Right lobe of liver (tissue), 6 donors: Measurements from ENCODE around the gene TCF4. TPM values are rescaled to one million over a fixed set of nuclear protein-coding genes. Genes with fewer than 3 reads are reported as not detected.

Experiments used
- ATAC-seq, 4 donors: fragments of 200-7000 bp; cut with Tn5 transposase; one replicate each; pipeline ENCODE4 v1.9.1; 2020; ENCODE audit warnings: mild to moderate bottlenecking in 4 of 4, moderate library complexity in 4 of 4
- DNase-seq, 3 donors: peaks; one replicate each; pipeline ENCODE4 v3.0.0-alpha.2; 2020
- H3K27ac ChIP-seq, 3 donors: fragments of 200-600 bp; one replicate each; pipeline ENCODE4 v1.8.0; 2022
- H3K27me3 ChIP-seq, 2 donors: fragments of 200-600 bp; one replicate each; pipeline ENCODE4 v1.8.0; 2022
- H3K36me3 ChIP-seq, 4 donors: fragments of 200-600 bp; sonication (generic) in 1 of 4; one replicate each; pipeline versions ENCODE4 v1.5.1 to v1.8.0; 2017 to 2022; ENCODE audit warnings: control low read depth in 1 of 4
- H3K4me1 ChIP-seq, 4 donors: fragments of 200-600 bp; sonication (generic) in 1 of 4; one replicate each; pipeline versions ENCODE4 v1.5.1 to v1.8.0; 2017 to 2022; ENCODE audit warnings: control low read depth in 1 of 4
- H3K4me3 ChIP-seq, 3 donors: fragments of 200-600 bp; one replicate each; pipeline ENCODE4 v1.8.0; 2022
- H3K9me3 ChIP-seq, 4 donors: fragments of 200-600 bp; sonication (generic) in 1 of 4; one replicate each; pipeline versions ENCODE4 v1.5.1 to v1.8.0; 2017 to 2022; ENCODE audit warnings: control low read depth in 1 of 4
- CTCF ChIP-seq, 4 donors: fragments of 200-600 bp in 3 of 4; fragments of 450-650 bp in 1 of 4; IDR thresholded peaks; one replicate each; pipeline versions ENCODE4 v1.5.1 to v1.8.0; 2016 to 2022; ENCODE audit warnings: antibody characterized with exemption in 4 of 4, mild to moderate bottlenecking in 2 of 4
- POLR2A ChIP-seq: fragments of 450-650 bp; IDR thresholded peaks from one replicate; pipeline ENCODE4 v1.6.1; 2017; ENCODE audit warnings: antibody characterized with exemption, mild to moderate bottlenecking
- WGBS: methylation state at CpG from one replicate; pipeline ENCODE4 v1.1.6; 2018; ENCODE audit warnings: low coverage, low lambda C conversion rate; ENCODE audit not compliant: insufficient coverage; ENCODE audit errors: missing lambda C conversion rate; 5-methylcytosine and 5-hydroxymethylcytosine counted together
- intact Hi-C, 2 donors: fragments of 100-400 bp; cut with DNase I; formaldehyde crosslinking; loops; one replicate each; pipeline versions ENCODE4 v1.11.2 to v1.14.1; 2022
- total RNA-seq, 6 experiments: library from RNA; depleted of rRNA in 2 of 6; stranded (reverse); fragments of >200 nt in 2 of 6; fragmentation: NEBNext Ultra II Directional in 3 of 6; extraction: Animal tissue kit (Norgen Biotek cat#: 25700) in 3 of 6; gene quantifications; one replicate each; pipeline versions ENCODE4 v1.1.0 to v1.2.4, GENCODE V29; 2016 to 2023
- donor health status: DM: no; HTN: yes; CAD: no.
- donor health status: DM: no; HTN: no; CAD: no.
- donor health status: DM: no; HTN: no; CAD: no.
- donor health status: DM: no; HTN: yes; CAD: no.
- donor health status: DM: no; HTN: yes; CAD: no.

Gene TCF4
- total RNA-seq, 6 experiments from 2014 or later: 8.1 to 19.5 (median 10.4) TPM

GRCh38 chr18:55290898-55291297 lies 297.1 kb downstream of the TCF4 start:
- 69% methylated on average over 2 of the region's 2 CpGs for WGBS
- H3K9me3 ChIP-seq: no peaks in the 10 kb centered on the region
- DNase-seq (no peak), ATAC-seq (no peak)
- TF ChIP-seq CTCF (IDR thresholded peaks at IDR 0.05): no peak
- no peak for TF ChIP-seq POLR2A
- H3K27ac ChIP-seq: no peak overlapping the region
- H3K36me3 ChIP-seq: no peaks in the 10 kb centered on the region
- no peak overlapping the region for H3K4me3 ChIP-seq
- no peaks in the 10 kb centered on the region for H3K4me1 ChIP-seq
- no peaks in the 10 kb centered on the region for H3K27me3 ChIP-seq
- intact Hi-C loops: no loop called here

GRCh38 chr18:55289775-55290174 lies 298.2 kb downstream of the TCF4 start:
- no peak for TF ChIP-seq POLR2A
- no peak for TF ChIP-seq CTCF (IDR thresholded peaks at IDR 0.05)
- H3K27me3 ChIP-seq: no peaks in the 10 kb centered on the region
- H3K9me3 ChIP-seq: no peaks in the 10 kb centered on the region
- intact Hi-C loops: no loop called here
- no peak overlapping the region for H3K27ac ChIP-seq
- no peaks in the 10 kb centered on the region for H3K36me3 ChIP-seq
- H3K4me3 ChIP-seq: no peak overlapping the region
- ATAC-seq (no peak), DNase-seq (no peak)
- H3K4me1 ChIP-seq: no peaks in the 10 kb centered on the region
- 68% methylated on average over 2 of the region's 2 CpGs for WGBS

- WGBS: 67% methylated on average over 3 of the region's 3 CpGs
- DNase-seq (no peak), ATAC-seq (no peak)
- Histone ChIP-seq H3K27me3 (no peaks in the 10 kb centered on the region), H3K4me1 (no peaks in the 10 kb centered on the region), H3K27ac (no peak overlapping the region), H3K4me3 (no peak overlapping the region), H3K9me3 (no peaks in the 10 kb centered on the region), H3K36me3 (no peaks in the 10 kb centered on the region)
- TF ChIP-seq POLR2A (no peak), CTCF (IDR thresholded peaks at IDR 0.05) (no peak)
- intact Hi-C loops: no loop called here
These were observed 298.9 kb downstream of the TCF4 start for GRCh38 chr18:55289048-55289447.

GRCh38 chr18:55287935-55288868 lies 299.8 kb downstream of the TCF4 start:
- TF ChIP-seq CTCF (IDR thresholded peaks at IDR 0.05) (no peak), POLR2A (no peak)
- Histone ChIP-seq H3K4me3 (no peak overlapping the region), H3K4me1 (no peaks in the 10 kb centered on the region), H3K27ac (no peak overlapping the region), H3K36me3 (no peaks in the 10 kb centered on the region), H3K27me3 (no peaks in the 10 kb centered on the region), H3K9me3 (no peaks in the 10 kb centered on the region)
- DNase-seq: no peak
- WGBS: 63% methylated on average over 10 of the region's 10 CpGs
- intact Hi-C loops: no loop called here
- ATAC-seq: no peak
